ENCODE data around the gene CD82.

CD82 gene

DNA sequence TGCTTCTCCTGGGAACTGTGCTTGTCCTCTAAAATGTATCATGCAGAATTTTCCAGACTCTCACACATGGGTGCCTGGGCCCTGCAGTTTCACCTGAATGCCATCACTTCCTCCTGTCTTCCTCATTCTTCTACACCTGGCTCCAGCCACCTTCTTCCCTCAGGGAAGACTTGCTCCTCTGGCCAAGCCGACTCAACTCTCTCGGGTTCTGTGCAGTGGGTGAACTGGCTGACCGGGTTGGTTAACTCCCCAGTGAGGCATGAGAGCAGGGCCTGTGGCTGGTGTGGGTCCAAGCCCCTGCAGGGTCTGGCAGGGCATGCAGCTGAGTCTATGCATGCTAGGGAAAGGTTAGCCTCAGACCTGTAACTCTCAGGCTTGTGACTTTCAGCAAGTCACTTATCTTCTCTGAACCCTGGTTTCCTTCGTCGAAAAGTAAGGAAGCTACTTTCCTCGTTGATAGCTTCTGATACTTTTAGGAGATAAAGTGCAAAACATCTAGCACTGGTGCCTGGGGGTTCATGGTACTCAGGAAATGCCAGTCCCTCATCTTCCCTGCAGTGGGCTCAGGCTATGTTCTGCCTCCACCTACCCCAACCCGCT, 11.9 kb downstream of the CD82 start:
- peak overlapping the region in 1 of 2 experiments; percentile 82 for H3K18ac ChIP-seq (ENCODE audit: low read depth in 1 of 2, low read length in 2 of 2)
- no peak overlapping the region for H3K9ac ChIP-seq (ENCODE audit: low read length)
- H4K8ac ChIP-seq (ENCODE audit: low read length), result no peak overlapping the region
- 95% methylated on average over 7 of the region's 7 CpGs for WGBS
- no peak overlapping the region for H2BK5ac ChIP-seq (ENCODE audit: low read depth, low read length, poor library complexity, severe bottlenecking)
- H3K27ac ChIP-seq (ENCODE audit: low read length, poor library complexity, severe bottlenecking), result no peak overlapping the region
- no peaks in the 10 kb centered on the region for H3K27me3 ChIP-seq (ENCODE audit: control insufficient read depth in 1 of 2, insufficient read depth in 1 of 2, low read length in 2 of 2)
- peak overlapping the region; percentile 47 for H4K91ac ChIP-seq (ENCODE audit: low read length)
- H3K4me2 ChIP-seq (ENCODE audit: low read length, poor library complexity, severe bottlenecking), result no peak overlapping the region
- H2BK12ac ChIP-seq (ENCODE audit: low read length in 2 of 2), result peak overlapping the region in 1 of 2 experiments; percentile 55
- DNase-seq, result no peak
- peak overlapping the region in 1 of 2 experiments; percentile 48 for H3K14ac ChIP-seq (ENCODE audit: low read length in 2 of 2)
- no peak overlapping the region for H2BK120ac ChIP-seq (ENCODE audit: low read depth, low read length)
- H2BK15ac ChIP-seq (ENCODE audit: low read depth, poor library complexity, severe bottlenecking), result no peak overlapping the region
- peaks cover 4% of the 10 kb centered on the region for H3K79me1 ChIP-seq (replicated peaks; ENCODE audit: low read length, poor library complexity, severe bottlenecking)
- peak overlapping the region in 1 of 2 experiments; percentile 20 for H3K23ac ChIP-seq (ENCODE audit: low read length in 2 of 2)
- no peak overlapping the region for H3K4me3 ChIP-seq (ENCODE audit: insufficient read depth in 1 of 2, low read depth in 1 of 2, low read length in 2 of 2)
- H3K4ac ChIP-seq (ENCODE audit: low read depth in 1 of 2, low read length in 2 of 2), result peak overlapping the region; percentile 31 to 53
- H3K9me3 ChIP-seq (ENCODE audit: control insufficient read depth, low read length), result no peaks in the 10 kb centered on the region
- H3K4me1 ChIP-seq (ENCODE audit: control insufficient read depth, insufficient read depth, low read depth, low read length), result peaks cover 53% of the 10 kb centered on the region
- no peak overlapping the region for H2AK5ac ChIP-seq (ENCODE audit: low read length, severe bottlenecking)
- H2AFZ ChIP-seq (ENCODE audit: low read depth, low read length), result no peak overlapping the region
- H3K36me3 ChIP-seq (ENCODE audit: control insufficient read depth in 1 of 2, insufficient read depth in 2 of 2, low read depth in 1 of 2, low read length in 2 of 2), result peaks cover 0 to 61% of the 10 kb centered on the region in 2 experiments

GRCh38 chr11:44578279-44578678, 12.8 kb downstream of the CD82 start:
- Histone ChIP-seq H4K8ac (ENCODE audit: low read length) (peak overlapping the region; percentile 36), H3K36me3 (ENCODE audit: control insufficient read depth in 1 of 2, insufficient read depth in 2 of 2, low read depth in 1 of 2, low read length in 2 of 2) (peaks cover 0 to 65% of the 10 kb centered on the region in 2 experiments), H3K27ac (ENCODE audit: low read length, poor library complexity, severe bottlenecking) (no peak overlapping the region), H3K4me1 (ENCODE audit: control insufficient read depth, insufficient read depth, low read depth, low read length) (peaks cover 48% of the 10 kb centered on the region), H3K27me3 (ENCODE audit: control insufficient read depth in 1 of 2, insufficient read depth in 1 of 2, low read length in 2 of 2) (no peaks in the 10 kb centered on the region), H3K4me2 (ENCODE audit: low read length, poor library complexity, severe bottlenecking) (no peak overlapping the region), H3K4ac (ENCODE audit: low read depth in 1 of 2, low read length in 2 of 2) (peak overlapping the region in 1 of 2 experiments; percentile 13), H3K4me3 (ENCODE audit: insufficient read depth in 1 of 2, low read depth in 1 of 2, low read length in 2 of 2) (no peak overlapping the region), H2BK15ac (ENCODE audit: low read depth, poor library complexity, severe bottlenecking) (no peak overlapping the region), H2BK120ac (ENCODE audit: low read depth, low read length) (no peak overlapping the region), H3K9ac (ENCODE audit: low read length) (no peak overlapping the region), H3K14ac (ENCODE audit: low read length in 2 of 2) (no peak overlapping the region), H2AFZ (ENCODE audit: low read depth, low read length) (no peak overlapping the region), H4K91ac (ENCODE audit: low read length) (no peak overlapping the region), H2AK5ac (ENCODE audit: low read length, severe bottlenecking) (peak overlapping the region; percentile 55), H3K23ac (ENCODE audit: low read length in 2 of 2) (peak overlapping the region in 1 of 2 experiments; percentile 19), H3K79me1 (replicated peaks; ENCODE audit: low read length, poor library complexity, severe bottlenecking) (peaks cover 8% of the 10 kb centered on the region), H2BK5ac (ENCODE audit: low read depth, low read length, poor library complexity, severe bottlenecking) (no peak overlapping the region), H3K9me3 (ENCODE audit: control insufficient read depth, low read length) (peaks cover 8% of the 10 kb centered on the region), H2BK12ac (ENCODE audit: low read length in 2 of 2) (peak overlapping the region in 1 of 2 experiments; percentile 68), H3K18ac (ENCODE audit: low read depth in 1 of 2, low read length in 2 of 2) (peak overlapping the region; percentile 63 to 72)
- WGBS, result 96% methylated on average over 5 of the region's 5 CpGs
- no peak for DNase-seq

DNA sequence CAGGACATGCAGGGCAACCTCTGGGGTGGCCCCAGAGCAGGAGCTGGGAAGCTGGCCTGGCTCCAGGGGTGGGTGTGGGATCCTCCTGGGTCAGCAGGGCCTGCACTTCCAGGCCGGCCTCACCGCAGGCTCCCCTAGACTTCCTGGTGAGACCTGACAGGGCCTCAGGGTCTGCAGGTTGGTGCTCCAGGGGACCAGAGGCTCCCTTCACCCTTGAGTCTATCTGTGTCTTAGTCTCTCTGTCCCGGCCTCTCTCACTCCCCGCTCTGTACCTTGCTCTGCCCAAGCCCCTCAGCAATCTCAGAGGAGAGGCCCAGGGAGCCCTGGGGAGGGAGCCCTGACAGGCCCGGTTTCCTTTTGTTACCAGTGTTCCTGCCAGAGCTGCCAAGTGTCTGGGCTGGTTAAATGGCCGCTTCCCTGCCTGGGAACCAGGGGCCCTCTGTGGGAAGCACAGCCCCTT, 13.9 kb downstream of the CD82 start:
- Histone ChIP-seq H2AK5ac (ENCODE audit: low read length, severe bottlenecking) (no peak overlapping the region), H3K9me3 (ENCODE audit: control insufficient read depth, low read length) (peaks cover 9% of the 10 kb centered on the region), H4K91ac (ENCODE audit: low read length) (peak overlapping the region; percentile 58), H3K79me1 (replicated peaks; ENCODE audit: low read length, poor library complexity, severe bottlenecking) (peaks cover 8% of the 10 kb centered on the region), H3K4ac (ENCODE audit: low read depth in 1 of 2, low read length in 2 of 2) (peak overlapping the region; percentile 30 to 60), H2BK12ac (ENCODE audit: low read length in 2 of 2) (peak overlapping the region; percentile 2 to 29), H4K8ac (ENCODE audit: low read length) (peak overlapping the region; percentile 60), H3K4me3 (ENCODE audit: insufficient read depth in 1 of 2, low read depth in 1 of 2, low read length in 2 of 2) (no peak overlapping the region), H3K9ac (ENCODE audit: low read length) (no peak overlapping the region), H3K27ac (ENCODE audit: low read length, poor library complexity, severe bottlenecking) (no peak overlapping the region), H2BK120ac (ENCODE audit: low read depth, low read length) (no peak overlapping the region), H3K18ac (ENCODE audit: low read depth in 1 of 2, low read length in 2 of 2) (peak overlapping the region; percentile 55 to 72), H3K4me1 (ENCODE audit: control insufficient read depth, insufficient read depth, low read depth, low read length) (peaks cover 40% of the 10 kb centered on the region), H3K23ac (ENCODE audit: low read length in 2 of 2) (no peak overlapping the region), H3K14ac (ENCODE audit: low read length in 2 of 2) (peak overlapping the region in 1 of 2 experiments; percentile 12), H3K4me2 (ENCODE audit: low read length, poor library complexity, severe bottlenecking) (no peak overlapping the region), H3K36me3 (ENCODE audit: control insufficient read depth in 1 of 2, insufficient read depth in 2 of 2, low read depth in 1 of 2, low read length in 2 of 2) (peaks cover 0 to 67% of the 10 kb centered on the region in 2 experiments), H2BK5ac (ENCODE audit: low read depth, low read length, poor library complexity, severe bottlenecking) (peak overlapping the region; percentile 10), H3K27me3 (ENCODE audit: control insufficient read depth in 1 of 2, insufficient read depth in 1 of 2, low read length in 2 of 2) (no peaks in the 10 kb centered on the region), H2AFZ (ENCODE audit: low read depth, low read length) (no peak overlapping the region), H2BK15ac (ENCODE audit: low read depth, poor library complexity, severe bottlenecking) (no peak overlapping the region)
- DNase-seq, result no peak
- 53% methylated on average over 6 of the region's 6 CpGs for WGBS

- WGBS, result 71% methylated on average over 2 of the region's 2 CpGs
- no peak overlapping the region for H3K27ac ChIP-seq (ENCODE audit: low read length, poor library complexity, severe bottlenecking)
- H3K23ac ChIP-seq (ENCODE audit: low read length in 2 of 2), result no peak overlapping the region
- H3K18ac ChIP-seq (ENCODE audit: low read depth in 1 of 2, low read length in 2 of 2), result peak overlapping the region; percentile 12 to 42
- no peak overlapping the region for H2AK5ac ChIP-seq (ENCODE audit: low read length, severe bottlenecking)
- H3K9ac ChIP-seq (ENCODE audit: low read length), result no peak overlapping the region
- H3K4ac ChIP-seq (ENCODE audit: low read depth in 1 of 2, low read length in 2 of 2), result no peak overlapping the region
- DNase-seq, result no peak
- H2BK5ac ChIP-seq (ENCODE audit: low read depth, low read length, poor library complexity, severe bottlenecking), result no peak overlapping the region
- H2BK120ac ChIP-seq (ENCODE audit: low read depth, low read length), result no peak overlapping the region
- no peak overlapping the region for H2BK12ac ChIP-seq (ENCODE audit: low read length in 2 of 2)
- no peak overlapping the region for H2AFZ ChIP-seq (ENCODE audit: low read depth, low read length)
- no peak overlapping the region for H2BK15ac ChIP-seq (ENCODE audit: low read depth, poor library complexity, severe bottlenecking)
- no peak overlapping the region for H3K4me3 ChIP-seq (ENCODE audit: insufficient read depth in 1 of 2, low read depth in 1 of 2, low read length in 2 of 2)
- no peak overlapping the region for H4K8ac ChIP-seq (ENCODE audit: low read length)
- no peak overlapping the region for H4K91ac ChIP-seq (ENCODE audit: low read length)
- H3K79me1 ChIP-seq (replicated peaks; ENCODE audit: low read length, poor library complexity, severe bottlenecking), result peaks cover 13% of the 10 kb centered on the region
- H3K4me2 ChIP-seq (ENCODE audit: low read length, poor library complexity, severe bottlenecking), result no peak overlapping the region
- H3K9me3 ChIP-seq (ENCODE audit: control insufficient read depth, low read length), result peaks cover 9% of the 10 kb centered on the region
- H3K36me3 ChIP-seq (ENCODE audit: control insufficient read depth in 1 of 2, insufficient read depth in 2 of 2, low read depth in 1 of 2, low read length in 2 of 2), result peaks cover 0 to 74% of the 10 kb centered on the region in 2 experiments
- peaks cover 36% of the 10 kb centered on the region for H3K4me1 ChIP-seq (ENCODE audit: control insufficient read depth, insufficient read depth, low read depth, low read length)
- H3K14ac ChIP-seq (ENCODE audit: low read length in 2 of 2), result no peak overlapping the region
- no peaks in the 10 kb centered on the region for H3K27me3 ChIP-seq (ENCODE audit: control insufficient read depth in 1 of 2, insufficient read depth in 1 of 2, low read length in 2 of 2)
Measured at GRCh38 chr11:44580701-44581100, 15.2 kb downstream of the CD82 start.
